ENCODE data around the gene ITGA6. TPM values are rescaled to one million over a fixed set of nuclear protein-coding genes. Genes with fewer than 3 reads are reported as not detected.

The ITGA6 gene
- polyA plus RNA-seq, 1 donor from 2014 or later: 14.4 TPM

DNA sequence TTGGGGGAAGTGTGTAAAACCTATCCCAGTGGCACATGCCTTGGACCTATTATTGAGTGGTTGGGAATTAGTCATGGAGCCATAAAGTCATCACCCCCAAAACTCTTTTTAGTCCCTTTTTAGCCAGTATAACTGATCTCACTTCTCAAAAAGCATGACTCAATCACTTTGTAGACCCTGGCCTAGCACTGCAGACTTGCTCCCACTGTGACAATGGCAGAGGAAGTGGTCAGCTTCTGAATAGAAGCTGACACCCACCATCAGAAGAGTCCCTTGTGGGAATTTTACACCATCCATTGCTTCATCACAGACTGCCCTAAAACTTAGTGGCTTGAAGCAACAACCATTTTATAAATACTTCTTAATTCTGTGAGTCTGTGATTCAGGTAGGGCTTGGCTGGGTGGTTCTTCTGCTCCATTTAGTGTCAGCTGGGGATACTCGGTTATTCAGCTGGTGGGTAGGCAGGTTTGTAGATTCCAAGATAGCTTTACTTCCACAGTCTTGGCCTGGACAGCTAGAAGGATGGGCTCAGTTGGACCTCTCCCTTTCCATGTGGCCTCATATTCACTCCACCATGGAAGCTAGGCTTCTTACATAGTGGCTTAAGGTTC is 10.8 kb upstream of the ITGA6 start:
- Histone ChIP-seq H3K9ac (ENCODE audit: low read length) (no peak overlapping the region), H4K20me1 (ENCODE audit: insufficient read depth) (no peaks in the 10 kb centered on the region), H3K4me3 (ENCODE audit: low read length) (no peak overlapping the region), H3F3A (ENCODE audit: insufficient read depth, low read length, poor library complexity, severe bottlenecking) (no peaks in the 10 kb centered on the region), H3K9me3 (ENCODE audit: low read length) (no peaks in the 10 kb centered on the region), H3K27me3 (ENCODE audit: insufficient read depth, low read depth, low read length) (no peaks in the 10 kb centered on the region), H3K4me2 (ENCODE audit: low read length) (no peak overlapping the region), H3K27ac (ENCODE audit: low read length) (no peak overlapping the region), H3K79me2 (replicated peaks; ENCODE audit: insufficient read depth, low read length) (no peaks in the 10 kb centered on the region), H3K36me3 (ENCODE audit: insufficient read depth, low read length) (no peaks in the 10 kb centered on the region), H2AFZ (ENCODE audit: low read depth, low read length) (no peak overlapping the region), H3K9me2 (ENCODE audit: insufficient read depth, low read length) (no peaks in the 10 kb centered on the region)
- no peak for TF ChIP-seq RAD21 (conservative IDR thresholded peaks at IDR 0.05)
- no peak for TF ChIP-seq EZH2 (IDR thresholded peaks at IDR 0.05; ENCODE audit: borderline replicate concordance, insufficient read depth, low read length, poor library complexity, severe bottlenecking)

DNA sequence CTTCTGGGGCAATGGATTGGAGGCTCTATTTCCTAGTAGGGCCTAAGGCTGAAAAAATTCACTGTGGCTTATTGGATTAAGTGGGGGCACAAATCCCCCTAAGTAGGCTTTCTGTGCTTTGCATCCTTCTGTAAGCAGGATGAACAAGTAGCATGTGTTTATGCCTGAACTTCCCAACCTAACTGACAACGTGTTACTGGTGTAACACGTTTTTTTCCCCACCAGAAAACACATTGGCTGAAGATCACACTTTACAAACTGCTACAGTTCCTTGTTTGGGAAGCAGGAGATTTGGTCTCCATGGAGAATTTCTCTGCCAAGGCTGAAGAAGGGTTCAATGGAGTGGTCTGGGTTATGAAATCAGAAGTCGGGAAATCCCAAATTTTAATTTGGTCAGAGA is 7.2 kb upstream of the ITGA6 start:
- Histone ChIP-seq H3K4me2 (ENCODE audit: low read length) (no peak overlapping the region), H3K9me2 (ENCODE audit: insufficient read depth, low read length) (no peaks in the 10 kb centered on the region), H4K20me1 (ENCODE audit: insufficient read depth) (no peaks in the 10 kb centered on the region), H3K36me3 (ENCODE audit: insufficient read depth, low read length) (no peaks in the 10 kb centered on the region), H3K9ac (ENCODE audit: low read length) (no peak overlapping the region), H3K4me3 (ENCODE audit: low read length) (no peak overlapping the region), H3K27me3 (ENCODE audit: insufficient read depth, low read depth, low read length) (no peaks in the 10 kb centered on the region), H3F3A (ENCODE audit: insufficient read depth, low read length, poor library complexity, severe bottlenecking) (no peaks in the 10 kb centered on the region), H2AFZ (ENCODE audit: low read depth, low read length) (no peak overlapping the region), H3K27ac (ENCODE audit: low read length) (no peak overlapping the region), H3K9me3 (ENCODE audit: low read length) (no peaks in the 10 kb centered on the region), H3K79me2 (replicated peaks; ENCODE audit: insufficient read depth, low read length) (no peaks in the 10 kb centered on the region)
- TF ChIP-seq RAD21 (conservative IDR thresholded peaks at IDR 0.05) (no peak), EZH2 (IDR thresholded peaks at IDR 0.05; ENCODE audit: borderline replicate concordance, insufficient read depth, low read length, poor library complexity, severe bottlenecking) (no peak), EP300 (conservative IDR thresholded peaks at IDR 0.05; ENCODE audit: poor library complexity, severe bottlenecking) (no peak), SMC3 (conservative IDR thresholded peaks at IDR 0.05; ENCODE audit: poor library complexity) (no peak), MXI1 (conservative IDR thresholded peaks at IDR 0.05; ENCODE audit: poor library complexity, severe bottlenecking) (no peak), TAF1 (IDR thresholded peaks at IDR 0.05; ENCODE audit: low read depth) (no peak), POLR2AphosphoS5 (IDR thresholded peaks at IDR 0.05) (no peak)
- TF ChIP-seq, protein P1, sequence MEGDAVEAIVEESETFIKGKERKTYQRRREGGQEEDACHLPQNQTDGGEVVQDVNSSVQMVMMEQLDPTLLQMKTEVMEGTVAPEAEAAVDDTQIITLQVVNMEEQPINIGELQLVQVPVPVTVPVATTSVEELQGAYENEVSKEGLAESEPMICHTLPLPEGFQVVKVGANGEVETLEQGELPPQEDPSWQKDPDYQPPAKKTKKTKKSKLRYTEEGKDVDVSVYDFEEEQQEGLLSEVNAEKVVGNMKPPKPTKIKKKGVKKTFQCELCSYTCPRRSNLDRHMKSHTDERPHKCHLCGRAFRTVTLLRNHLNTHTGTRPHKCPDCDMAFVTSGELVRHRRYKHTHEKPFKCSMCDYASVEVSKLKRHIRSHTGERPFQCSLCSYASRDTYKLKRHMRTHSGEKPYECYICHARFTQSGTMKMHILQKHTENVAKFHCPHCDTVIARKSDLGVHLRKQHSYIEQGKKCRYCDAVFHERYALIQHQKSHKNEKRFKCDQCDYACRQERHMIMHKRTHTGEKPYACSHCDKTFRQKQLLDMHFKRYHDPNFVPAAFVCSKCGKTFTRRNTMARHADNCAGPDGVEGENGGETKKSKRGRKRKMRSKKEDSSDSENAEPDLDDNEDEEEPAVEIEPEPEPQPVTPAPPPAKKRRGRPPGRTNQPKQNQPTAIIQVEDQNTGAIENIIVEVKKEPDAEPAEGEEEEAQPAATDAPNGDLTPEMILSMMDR (IDR thresholded peaks at IDR 0.05; ENCODE audit: poor library complexity, severe bottlenecking): no peak
- TF ChIP-seq, protein P2, sequence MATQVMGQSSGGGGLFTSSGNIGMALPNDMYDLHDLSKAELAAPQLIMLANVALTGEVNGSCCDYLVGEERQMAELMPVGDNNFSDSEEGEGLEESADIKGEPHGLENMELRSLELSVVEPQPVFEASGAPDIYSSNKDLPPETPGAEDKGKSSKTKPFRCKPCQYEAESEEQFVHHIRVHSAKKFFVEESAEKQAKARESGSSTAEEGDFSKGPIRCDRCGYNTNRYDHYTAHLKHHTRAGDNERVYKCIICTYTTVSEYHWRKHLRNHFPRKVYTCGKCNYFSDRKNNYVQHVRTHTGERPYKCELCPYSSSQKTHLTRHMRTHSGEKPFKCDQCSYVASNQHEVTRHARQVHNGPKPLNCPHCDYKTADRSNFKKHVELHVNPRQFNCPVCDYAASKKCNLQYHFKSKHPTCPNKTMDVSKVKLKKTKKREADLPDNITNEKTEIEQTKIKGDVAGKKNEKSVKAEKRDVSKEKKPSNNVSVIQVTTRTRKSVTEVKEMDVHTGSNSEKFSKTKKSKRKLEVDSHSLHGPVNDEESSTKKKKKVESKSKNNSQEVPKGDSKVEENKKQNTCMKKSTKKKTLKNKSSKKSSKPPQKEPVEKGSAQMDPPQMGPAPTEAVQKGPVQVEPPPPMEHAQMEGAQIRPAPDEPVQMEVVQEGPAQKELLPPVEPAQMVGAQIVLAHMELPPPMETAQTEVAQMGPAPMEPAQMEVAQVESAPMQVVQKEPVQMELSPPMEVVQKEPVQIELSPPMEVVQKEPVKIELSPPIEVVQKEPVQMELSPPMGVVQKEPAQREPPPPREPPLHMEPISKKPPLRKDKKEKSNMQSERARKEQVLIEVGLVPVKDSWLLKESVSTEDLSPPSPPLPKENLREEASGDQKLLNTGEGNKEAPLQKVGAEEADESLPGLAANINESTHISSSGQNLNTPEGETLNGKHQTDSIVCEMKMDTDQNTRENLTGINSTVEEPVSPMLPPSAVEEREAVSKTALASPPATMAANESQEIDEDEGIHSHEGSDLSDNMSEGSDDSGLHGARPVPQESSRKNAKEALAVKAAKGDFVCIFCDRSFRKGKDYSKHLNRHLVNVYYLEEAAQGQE (IDR thresholded peaks at IDR 0.05; ENCODE audit: borderline replicate concordance): no peak

Measured in neural cell (in vitro differentiated cells).